DMS 273 (cell line): Measurements from ENCODE around the gene CD300LD.

Experiments used
- DNase-seq: peaks from one replicate; lab custom pipeline; 2025; ENCODE audit not compliant: unreplicated experiment; lab: John Stamatoyannopoulos, UW

CD300LD gene

GRCh38 chr17:74545843-74546230 is 46.2 kb downstream of the CD300LD start, which contains the start of gene CD300C:
Gene CD300C (minus strand): TSS chr17:74546115. CDS start chr17:74545782, 333 bp downstream.
- DNase-seq = peak; percentile 11

GRCh38 chr17:74544991-74545842 is 46.9 kb downstream of the CD300LD start:
- DNase-seq = no peak

DNA sequence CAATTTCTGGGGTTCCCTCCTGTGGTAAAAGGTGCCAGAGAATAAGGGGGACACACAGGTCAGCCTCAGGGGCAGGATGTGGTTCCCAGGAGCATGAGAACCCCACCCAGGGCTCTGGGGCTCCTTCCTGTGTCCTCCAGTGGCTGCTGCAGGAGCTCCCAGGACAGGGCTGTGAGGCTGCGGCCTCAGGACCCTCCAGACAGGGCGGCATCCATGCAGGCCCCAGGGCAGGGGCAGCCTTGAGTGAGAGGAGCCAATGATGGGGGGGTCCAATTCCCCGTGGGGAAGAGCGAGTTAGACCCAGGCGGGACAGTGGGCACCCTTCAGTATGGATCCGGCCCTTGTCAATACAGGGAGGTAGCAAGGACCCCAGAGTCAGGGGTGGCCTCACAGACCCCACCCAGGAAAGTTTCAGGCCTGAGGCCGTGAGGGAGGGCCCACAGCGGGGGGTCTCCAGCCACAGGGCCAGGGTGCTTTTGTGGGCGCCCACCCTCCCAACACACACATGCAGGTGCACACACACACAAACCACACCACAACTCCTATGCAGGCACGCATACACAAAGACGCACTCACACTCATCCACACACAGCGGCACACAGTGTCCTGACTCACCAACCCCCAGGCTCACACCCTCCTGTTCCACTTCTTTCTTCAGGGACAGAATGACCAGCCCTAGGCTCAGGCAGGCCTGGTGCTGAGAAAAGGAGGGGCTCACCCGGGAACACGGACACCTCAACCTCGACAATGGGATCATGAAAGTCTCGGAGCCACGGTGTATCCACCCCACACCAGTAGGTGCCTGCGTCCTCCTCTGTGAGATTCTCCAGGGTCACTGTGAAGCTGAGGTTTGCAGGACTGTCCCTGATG is 48.0 kb downstream of the CD300LD start:
- no peak for DNase-seq

GRCh38 chr17:74543406-74543805 is 48.7 kb downstream of the CD300LD start:
- DNase-seq = no peak

DNA sequence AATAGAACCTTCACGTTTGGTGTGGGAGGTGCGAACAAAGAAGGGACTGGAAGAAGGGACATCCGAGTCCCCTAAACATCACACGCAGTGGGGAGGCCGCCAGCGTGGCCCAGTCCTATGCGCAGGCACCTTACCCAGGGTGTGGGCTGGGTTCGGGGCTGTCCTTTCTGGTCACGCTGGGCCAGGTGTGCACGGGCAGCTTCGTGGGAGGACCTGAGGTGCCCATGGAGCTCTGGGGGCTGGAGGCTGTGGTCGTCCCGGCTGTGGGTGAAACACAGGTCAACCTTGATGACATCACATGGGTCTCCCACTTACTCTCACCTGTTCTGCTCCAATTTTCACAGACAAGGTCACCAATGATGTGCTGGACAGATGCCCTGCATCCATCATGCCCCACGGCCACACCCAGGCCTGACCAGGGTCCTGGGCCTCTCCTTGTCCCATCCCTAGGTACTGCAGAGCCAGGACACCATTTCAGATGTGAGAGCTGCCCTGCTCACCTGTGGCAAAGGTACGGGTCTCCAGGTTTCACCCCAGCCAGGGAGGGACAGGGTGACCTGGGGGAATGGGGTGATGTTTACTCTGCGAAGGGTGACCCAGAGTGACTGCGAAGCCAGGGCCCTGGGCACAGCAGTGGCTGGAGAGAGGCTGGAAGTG is 49.2 kb downstream of the CD300LD start:
- no peak for DNase-seq

- no peak for DNase-seq
These were observed 49.9 kb downstream of the CD300LD start for GRCh38 chr17:74542166-74542565.

DNA sequence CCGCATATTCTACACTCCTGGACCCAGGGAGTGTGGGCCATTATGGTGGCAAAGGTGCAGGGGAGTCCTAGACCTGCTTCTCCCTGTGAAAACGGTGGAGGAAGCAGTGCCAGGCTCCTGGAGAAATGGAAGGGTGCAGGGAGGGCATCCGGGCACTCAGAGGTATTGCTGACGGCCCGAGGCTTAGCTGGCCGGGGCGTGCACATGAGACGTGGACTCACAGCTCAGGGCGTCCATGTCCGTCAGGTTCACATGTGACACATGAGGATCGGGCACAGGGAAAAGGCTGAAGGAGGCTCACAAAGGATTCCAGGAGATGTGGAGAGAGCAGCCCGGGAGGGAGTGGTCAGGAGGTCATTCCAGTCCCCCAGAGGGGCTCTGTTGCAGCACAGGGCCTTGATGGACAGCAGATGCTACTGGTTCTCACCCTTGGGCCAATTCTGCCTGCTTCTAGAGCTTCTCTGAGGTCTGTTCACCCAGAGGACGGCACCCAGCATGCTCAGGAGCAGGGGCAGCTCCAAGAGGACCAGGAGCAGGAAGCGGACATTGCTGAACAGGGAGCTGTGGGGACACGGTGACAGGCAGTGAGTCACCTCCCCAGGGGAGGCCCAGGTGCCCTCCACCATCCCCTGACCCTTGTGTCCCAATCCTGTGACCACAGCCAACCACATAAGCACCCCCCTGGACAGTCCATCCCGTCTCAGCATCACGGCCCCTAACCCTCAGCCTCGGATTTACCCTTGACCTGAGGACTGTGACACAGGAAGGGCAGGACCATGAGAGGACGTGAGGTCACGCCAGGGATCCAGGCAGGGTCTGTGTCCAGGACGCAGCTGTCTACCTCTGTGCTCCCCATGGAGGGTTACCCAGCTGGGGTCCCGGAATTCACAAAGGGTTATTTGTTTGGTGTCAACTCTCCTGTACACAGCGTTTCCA is 50.6 kb downstream of the CD300LD start:
- no peak for DNase-seq

GRCh38 chr17:74539281-74539820 is 52.7 kb downstream of the CD300LD start:
- DNase-seq = no peak

DNA sequence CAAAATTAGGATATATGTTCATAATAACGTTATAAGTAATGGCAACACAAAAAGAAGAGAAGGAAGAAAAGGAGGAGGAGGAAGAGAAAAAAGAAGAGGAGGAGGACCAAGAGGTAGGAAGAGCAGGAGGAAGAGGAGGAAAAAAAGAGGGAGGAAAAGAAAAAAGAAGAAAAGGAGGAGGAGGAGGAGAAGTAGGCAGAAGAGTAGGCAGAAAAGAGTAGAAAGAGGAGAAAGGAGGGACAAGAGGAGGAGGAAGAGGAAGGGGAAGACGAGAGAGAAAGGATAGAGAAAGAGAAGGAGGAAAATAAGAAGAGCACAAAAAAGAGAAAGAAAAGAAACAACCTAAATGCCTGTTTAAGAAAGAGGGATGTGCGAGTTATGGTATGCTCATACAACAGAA is 55.2 kb downstream of the CD300LD start:
- no peak for DNase-seq

DNA sequence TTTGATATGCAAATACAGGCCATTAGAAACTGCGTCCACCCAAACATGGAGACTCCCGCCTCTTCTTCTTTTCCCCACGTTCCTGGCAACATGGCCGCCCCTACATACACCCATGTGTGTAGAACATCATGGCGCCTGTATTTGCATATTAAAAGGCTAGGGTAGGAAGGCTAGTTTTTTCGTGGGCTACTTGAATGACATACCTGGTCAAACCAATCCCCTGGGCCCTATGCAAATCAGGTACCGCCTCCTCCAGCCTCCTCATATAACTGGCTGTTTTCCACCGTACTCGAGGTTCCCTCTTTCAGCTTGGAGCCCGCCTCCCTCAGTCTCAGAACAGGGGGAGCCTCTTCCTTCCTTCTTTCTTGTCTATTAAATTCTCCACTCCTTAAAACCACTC is 60.0 kb downstream of the CD300LD start:
- no peak for DNase-seq

DNA sequence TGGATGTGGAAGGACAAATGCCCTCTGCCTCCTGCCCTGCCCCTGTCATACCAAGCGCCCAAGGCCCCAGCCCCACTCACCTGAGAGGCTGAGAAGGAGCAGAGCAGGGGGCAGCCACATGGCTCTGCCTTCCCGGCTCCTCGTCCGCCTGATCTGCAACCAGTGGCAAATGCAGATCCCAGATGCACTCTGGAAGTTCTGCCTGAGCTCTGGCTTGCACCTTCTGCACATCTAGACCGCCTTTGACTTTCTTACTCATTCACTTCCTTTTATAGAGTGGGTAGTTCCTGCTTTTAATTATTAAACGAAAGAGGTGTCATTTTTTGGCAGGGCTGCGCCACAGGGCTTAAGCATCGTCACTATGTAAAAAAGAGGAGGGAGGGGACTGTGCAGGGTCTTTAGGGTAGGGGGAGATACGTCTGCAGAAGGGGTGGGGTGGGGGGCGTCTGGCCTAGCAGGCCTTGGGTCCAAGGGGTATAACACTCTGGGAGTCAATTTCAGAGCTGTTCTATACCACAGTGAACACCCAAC is 60.8 kb downstream of the CD300LD start, which contains the start of gene CD300LB:
Gene CD300LB, minus strand, starts transcription at position 245 of the 531 bp plus-strand sequence. Its CDS starts 125 bp downstream, at position 120.
- DNase-seq = no peak

DNA sequence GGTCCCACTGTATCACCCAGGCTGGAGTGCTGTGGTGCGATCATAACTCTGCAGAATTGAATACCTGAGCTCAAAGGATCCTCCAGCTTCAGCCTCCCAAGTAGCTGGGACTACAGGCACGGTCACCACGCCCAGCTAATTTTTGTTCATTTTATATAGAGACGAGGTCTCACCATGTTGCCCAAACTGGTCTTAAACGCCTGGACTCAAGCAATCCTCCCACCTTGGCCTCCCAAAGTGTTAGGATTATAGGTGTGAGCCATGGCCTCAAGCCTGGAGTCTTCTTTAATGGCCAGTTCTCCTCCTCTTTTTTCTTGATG is 61.3 kb downstream of the CD300LD start:
- DNase-seq = no peak
